GM18867 (cell line): Measurements from ENCODE around the gene TSEN34.
"Not testable (repeated sequence)": the region's sequence is repeated elsewhere in the genome, so short reads cannot be mapped to it uniquely, and the experiment has no call there.

ENCODE experiments used
- ATAC-seq: cut with Tn5 transposase; IDR thresholded peaks from one replicate; pipeline ENCODE4 v1.9.1; 2021; ENCODE audit warnings: mild to moderate bottlenecking, moderate library complexity; ENCODE audit not compliant: unreplicated experiment

TSEN34 gene

DNA sequence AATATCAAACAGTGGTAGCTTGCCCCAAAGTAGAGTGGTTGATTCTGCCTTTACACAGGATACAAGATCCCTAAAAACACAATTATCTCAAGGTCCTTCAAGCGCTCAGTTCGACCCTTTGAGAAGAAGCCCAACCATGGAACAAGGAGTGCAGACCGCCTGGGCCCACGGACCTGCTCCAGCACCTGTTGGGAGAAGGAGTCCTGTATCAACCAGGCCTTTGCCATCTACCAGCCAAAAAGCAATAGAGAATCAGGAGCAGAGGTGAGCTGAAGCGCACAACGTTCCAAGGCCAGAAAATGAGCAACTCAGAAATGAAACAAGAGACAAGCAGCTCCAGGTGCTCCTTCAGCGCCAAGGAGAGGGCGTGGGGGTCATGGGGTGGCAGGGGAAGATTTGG, 38.0 kb downstream of the TSEN34 start:
- ATAC-seq, result no peak

DNA sequence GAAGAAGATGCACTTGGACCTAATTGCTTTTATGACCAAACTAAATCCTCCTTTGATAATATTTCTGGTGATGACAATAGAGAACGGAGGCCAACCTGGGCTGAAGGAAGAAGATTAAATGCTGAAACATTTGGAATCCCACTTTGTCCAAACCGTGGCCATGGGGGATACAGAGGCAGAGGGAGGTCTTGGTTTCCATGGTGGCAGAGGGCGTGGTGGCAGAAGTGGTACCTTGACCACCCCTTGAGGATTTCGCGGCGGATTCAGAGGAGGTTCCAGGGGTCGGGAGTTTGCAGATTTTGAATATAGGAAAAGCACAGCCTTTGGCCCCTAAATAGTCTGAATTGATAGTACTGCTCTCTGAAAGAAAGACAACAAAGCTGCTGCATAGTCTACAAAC, 38.9 kb downstream of the TSEN34 start:
- ATAC-seq, result no peak

DNA sequence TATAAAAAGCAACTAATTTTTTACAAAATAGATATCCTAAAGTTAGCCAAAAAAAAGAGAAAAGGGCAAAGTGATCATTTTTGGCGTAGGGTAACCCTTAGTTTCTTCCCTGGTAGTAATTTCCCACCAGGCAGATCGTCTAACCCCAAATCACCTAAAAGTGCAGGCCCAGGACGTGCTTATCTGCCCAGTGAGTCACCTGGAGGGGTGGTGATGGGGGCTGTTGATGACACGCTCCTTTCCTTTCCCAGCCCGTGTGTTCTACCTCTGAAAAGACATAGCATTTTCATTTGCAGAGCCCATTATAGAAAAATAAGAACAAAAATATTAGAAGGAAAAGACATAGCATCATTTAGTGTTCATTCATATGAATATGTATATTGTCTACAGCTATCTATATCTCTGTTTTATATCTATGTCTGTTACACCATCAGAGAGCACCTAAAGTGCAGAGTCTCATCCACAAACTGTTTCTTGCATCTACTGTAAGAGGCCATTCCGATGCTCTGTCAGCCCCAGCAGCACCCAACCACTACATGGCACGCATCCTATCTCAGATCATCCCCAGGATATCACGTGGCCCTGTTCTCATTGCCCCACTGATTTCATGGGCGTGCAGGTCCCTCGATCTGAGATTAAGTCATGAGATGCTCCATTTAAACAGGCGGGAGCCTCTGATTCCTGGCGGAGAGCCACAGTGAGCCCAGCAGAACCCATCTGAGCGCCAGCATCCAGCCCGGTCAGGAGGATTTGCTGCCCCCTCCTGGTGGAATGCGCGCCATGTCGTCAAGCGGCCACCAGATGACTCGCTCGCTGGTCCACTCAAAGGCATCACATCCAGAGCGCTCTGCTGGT, 40.2 kb downstream of the TSEN34 start:
- ATAC-seq, result peak; percentile 71

DNA sequence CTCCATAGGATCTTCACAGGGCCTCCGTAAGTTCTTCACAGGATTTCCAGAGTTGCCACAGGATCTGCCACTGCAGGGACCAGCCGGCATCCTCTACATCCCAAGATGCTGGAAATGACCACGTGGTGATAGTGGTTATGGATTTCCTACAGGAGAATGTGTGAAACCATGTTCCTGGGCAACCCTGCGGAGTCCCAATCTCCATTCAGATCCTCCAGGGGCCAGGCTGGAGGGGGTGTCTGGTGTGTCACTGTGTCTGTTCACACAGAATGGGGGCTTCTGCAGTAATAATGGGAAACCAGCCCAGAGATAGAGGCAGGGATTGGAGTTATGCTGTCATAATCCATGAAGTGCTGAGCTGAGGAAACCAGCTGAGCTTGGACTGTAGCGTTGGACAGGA, 42.8 kb downstream of the TSEN34 start:
- no peak for ATAC-seq

DNA sequence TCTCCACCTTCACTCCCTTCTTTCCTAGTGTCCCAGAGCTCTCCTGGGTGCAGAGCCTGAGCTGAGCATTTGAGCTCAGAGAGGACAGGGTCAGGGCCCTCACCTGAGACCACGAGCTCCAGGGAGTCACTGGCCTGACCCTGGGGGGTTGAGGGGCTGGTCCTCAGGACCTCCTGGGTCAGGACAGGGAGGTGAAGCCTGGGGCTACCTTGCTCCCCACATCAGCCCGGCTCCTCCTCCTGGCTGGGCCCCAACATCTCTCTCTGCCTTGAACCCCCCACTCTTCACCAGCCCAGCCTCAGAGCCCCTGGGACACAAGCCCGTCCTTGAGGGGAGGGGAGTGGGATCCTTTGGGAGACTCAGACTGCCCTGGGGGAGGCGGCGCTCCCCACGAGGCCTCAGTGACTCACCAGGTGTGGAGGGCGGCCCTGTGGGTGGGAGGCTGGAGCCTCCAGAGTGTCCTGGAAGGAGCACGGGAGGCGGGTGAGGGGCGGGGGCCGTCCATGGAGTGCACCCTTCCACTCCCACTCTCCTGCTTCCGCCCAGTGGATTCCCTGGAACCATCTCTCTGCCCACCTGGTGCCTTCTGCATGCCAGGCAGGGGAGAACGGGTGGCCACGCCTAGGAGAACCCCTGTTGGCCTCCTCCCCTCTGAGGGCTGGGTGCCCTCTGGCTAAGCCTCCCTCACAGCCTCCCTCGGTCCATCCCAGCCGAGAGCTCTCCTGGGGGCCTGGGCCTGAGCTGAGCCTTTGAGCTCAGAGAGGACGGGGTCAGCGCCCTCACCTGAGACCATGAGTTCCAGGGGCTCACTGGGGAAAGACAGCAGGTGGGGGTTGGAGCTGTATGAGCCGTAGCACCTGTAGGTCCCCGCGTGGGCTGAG, 48.6 kb downstream of the TSEN34 start:
- ATAC-seq, result not testable (repeated sequence)

DNA sequence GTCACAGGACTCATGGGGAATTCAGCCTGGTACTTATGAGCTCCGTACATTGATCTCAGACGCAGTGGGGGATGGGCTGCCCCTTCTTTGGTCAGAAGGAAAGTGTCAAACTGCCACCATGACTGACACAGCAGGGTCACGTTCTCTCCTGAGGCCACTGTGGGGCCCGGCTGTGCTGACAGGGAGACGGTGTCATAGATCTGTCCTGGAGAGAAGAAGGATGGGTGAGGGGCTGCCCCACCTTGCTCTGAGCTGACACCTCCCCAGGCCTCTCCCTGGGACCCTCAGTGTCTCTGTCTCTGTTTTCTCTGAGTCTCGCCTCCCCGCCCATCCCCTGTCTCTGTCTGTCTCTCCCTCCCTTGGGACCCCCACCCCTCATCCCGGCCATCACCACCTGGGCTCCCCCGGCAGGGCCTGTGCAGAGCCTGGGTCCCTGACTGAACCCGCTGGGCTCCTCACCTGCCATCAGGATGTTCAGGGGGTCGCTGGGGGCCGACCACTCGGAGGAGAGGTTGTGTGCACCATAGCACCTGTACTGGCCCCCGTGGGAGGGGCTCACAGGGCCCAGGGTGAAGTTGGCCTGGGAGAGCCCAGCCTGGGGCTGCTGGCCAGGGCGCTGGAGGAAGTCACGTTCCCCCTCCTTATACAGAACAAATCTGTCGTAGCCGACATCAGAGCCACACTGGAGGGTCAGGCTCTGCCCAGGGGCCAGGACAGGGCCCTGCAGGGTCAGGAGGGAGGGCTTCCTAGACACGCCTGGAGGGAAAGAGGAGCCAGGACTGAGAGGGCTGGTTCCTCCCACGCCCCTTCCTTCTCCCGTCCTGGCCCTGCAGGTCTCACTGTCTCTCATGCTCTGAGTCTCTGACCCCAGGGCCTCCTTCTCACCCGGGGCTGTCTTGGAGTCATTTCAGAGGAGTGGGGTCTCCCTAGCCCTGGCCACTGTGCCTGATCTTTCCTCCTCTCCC, 49.5 kb downstream of the TSEN34 start:
- ATAC-seq, result not testable (repeated sequence)

DNA sequence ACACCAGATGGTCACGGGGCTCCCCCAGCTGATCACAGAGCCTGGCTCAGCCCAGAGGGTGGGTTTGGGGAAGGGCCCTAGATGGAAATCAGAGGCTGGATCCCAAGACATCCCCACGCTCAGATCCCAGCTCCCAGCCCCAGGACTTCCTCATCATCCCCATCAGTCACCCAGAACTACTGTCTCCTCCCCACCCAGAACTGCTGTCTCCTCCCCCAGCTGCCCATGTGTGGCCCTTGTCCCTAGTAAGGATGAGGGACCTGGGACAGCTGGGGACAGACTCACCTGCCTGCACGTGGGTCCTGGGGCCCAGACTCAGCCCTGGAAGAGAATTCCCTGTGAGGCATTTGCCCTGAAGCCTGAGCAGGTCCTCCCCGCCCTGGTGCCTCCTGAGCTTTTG, 51.1 kb downstream of the TSEN34 start:
- not testable (repeated sequence) for ATAC-seq

DNA sequence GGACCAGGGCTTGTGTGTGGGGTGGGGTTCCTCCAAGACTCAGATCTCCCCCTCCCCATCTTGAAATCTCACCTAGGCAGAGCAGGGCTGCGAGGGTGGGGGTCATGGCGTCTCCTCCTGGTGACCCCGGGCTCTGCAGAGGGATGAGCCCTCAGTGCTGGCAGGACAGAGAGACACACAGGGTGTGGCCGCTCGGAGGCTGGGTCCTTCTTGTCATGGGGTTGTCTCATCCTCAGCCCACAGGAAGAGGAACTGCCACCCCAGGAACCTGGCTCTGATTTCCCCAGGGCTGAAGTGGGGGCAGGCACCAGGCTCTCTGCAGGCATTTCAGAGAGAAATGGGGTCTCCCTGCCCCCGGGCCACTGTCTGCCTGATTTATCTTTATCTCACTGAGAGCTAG, 51.5 kb downstream of the TSEN34 start, which contains the start of gene LILRA6:
Gene LILRA6, minus strand, starts transcription at position 145 of the 400 bp plus-strand sequence.
- ATAC-seq, result not testable (repeated sequence)

DNA sequence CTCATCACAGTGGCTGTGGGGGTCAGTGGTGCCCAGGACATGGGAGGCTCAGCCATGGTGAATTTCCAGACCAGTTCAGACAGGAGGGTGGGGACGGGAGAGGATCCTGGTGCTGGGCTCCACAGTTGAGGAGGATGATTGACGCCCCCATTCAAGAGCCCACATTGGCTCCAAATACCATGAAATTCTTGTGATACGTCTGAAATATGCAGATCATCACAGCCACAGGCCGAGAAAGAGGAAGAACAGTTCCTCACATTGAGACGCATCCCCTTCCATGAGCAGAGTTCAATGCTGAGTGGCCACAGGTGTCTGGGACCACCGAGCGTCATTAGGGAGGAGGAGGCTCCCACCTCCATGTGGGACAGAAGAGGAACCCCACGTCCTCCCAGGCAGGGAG, 52.7 kb downstream of the TSEN34 start:
- ATAC-seq, result not testable (repeated sequence)
